NCI-H1694 treated with DMSO at 0.1 percent for 48 hours (cell line): Measurements from ENCODE around the gene SLC35E4.
"Not testable (repeated sequence)": the region's sequence is repeated elsewhere in the genome, so short reads cannot be mapped to it uniquely, and the experiment has no call there.

Source experiments
- DNase-seq: peaks from one replicate; lab custom pipeline; 2025; lab: John Stamatoyannopoulos, UW

The SLC35E4 gene, protein sequence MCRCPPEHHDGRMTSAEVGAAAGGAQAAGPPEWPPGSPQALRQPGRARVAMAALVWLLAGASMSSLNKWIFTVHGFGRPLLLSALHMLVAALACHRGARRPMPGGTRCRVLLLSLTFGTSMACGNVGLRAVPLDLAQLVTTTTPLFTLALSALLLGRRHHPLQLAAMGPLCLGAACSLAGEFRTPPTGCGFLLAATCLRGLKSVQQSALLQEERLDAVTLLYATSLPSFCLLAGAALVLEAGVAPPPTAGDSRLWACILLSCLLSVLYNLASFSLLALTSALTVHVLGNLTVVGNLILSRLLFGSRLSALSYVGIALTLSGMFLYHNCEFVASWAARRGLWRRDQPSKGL

DNA sequence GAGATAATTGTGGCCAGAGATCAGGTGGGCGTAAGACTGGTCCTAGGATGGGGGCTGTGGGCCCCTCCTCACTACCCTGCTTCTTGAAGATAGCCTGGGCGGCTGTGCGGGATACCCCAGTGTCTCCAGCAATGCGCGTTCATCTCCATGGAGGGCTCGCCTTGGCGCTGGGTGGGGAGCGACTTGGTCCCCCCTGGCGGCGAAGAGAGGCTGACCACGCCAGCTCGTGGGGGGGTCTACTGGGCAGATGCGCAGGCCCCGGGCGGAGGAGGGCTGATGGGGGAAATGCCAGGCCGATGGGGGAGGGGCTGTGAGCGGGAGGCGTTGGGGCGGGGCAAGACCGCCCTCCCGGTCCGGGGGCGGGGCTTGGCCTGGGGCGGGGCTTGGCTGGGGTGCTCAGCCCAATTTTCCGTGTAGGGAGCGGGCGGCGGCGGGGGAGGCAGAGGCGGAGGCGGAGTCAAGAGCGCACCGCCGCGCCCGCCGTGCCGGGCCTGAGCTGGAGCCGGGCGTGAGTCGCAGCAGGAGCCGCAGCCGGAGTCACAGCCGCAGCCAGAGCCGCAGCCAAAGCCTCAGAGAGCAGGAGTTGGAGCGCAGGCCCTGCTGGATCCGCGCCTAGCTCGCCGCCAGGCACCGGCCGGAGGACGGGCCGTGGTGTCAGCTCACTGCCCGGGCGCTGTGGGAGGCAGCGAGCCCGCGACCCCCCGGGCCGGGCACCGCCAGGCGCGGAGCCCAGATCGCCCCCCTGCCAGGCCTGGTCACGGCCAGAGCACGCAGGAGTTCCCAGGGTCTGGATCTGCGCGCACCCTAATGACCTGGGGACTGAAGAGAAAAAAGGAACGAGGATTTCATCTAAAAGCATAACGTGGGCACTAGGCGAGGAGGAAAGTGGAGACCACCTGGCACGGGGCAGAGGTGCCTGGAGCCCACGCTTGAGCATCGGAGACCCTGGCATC is at the start of gene SLC35E4:
SLC35E4 (plus strand) TSS at position 509 of the 953 bp plus-strand sequence. CDS start 670 bp downstream, outside the sequence.
- peak; percentile 52 for DNase-seq

DNA sequence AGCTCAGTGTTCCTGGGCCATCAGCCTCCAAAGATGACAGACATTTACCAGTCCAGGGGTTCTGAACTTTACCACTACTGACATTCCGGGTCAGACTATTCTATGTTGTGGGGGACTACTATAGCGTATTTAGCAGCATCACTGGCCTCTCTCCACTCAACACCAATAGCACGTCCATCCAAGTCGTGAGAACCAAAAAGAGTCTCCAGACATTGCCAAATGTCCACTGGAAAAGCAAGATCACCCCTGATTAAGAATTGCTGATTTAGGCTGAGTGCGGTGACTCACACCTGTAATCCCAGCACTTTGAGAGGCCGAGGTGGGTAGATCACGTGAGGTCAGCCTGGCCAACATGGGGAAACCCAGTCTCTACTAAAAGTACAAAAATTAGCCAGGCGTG is 49.2 kb upstream of the SLC35E4 start:
- no peak for DNase-seq

DNA sequence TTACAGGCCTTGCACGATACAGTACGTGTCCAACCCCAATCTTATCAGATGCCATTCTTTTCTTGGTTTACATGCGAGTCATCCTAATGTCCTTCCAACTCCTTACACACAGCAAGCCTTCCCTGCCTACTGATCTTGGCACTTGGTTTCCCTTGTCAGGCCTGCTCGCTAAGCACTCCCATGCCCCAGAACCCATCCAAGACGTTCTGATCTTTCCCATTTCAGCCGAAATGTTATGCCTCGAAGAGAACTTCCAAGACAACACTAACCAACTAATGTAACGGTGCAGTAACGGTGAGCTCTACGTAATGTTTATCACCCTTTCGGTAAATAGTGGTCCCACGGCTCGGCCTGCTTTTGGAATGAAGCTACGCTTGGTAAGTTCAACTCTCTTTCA is 44.4 kb upstream of the SLC35E4 start:
- DNase-seq = no peak

DNA sequence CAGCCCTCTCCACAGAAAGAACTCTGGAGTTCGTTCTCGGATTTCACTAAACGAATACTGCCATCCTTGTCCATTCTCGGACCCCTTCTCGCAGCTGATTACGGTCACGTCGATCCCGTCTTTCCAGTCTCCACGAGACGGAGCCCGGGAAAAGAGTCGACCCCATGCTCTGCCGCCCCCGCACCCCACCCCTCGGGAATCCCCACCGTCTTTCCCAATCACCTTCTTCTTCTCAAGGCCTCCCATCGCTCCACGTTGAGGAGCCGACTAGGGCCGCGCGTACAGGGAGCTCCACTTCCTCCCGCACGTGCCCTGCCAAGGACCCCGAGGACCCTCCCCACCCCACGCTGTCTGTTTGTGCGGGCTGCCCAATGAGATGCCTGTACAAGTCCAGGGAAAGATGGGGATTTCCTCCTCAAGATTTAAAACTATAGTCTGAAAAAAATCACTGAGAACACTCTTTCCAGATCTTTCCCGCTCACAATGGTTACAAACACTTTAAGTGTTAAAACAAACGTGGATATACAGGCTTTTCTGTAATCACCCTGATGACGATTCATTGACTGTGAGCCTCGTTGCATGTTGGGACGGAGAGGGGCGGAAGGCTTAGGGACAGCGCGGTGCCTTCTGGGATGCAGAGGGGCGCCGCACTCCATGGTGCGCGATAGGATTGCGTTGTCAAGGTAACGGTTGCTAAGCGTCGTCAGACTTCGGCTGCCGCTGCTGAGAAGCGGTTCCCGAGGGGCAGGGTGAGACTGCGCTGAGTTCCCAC is 43.8 kb upstream of the SLC35E4 start, which contains the start of gene PES1:
PES1 (minus strand) TSS at position 323 of the 772 bp plus-strand sequence; CDS start at position 246, 77 bp downstream.
- DNase-seq = peak; percentile 96

DNA sequence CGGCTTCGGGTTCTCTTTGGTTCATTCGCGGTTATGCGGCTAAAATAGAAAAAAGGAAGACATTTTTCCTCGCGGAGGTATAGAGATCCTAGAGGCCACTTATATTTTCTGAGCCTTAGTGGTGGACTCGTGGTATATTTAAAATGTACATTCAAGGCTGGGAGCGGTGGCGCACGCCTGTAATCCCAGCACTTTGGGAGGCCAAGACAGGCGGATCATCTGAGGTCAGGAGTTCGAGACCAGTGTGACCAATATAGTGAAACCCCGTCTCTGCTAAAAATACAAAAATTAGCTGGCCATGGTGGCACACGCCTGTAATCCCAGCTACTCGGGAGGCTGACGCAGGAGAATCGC is 43.2 kb upstream of the SLC35E4 start:
- not testable (repeated sequence) for DNase-seq

DNA sequence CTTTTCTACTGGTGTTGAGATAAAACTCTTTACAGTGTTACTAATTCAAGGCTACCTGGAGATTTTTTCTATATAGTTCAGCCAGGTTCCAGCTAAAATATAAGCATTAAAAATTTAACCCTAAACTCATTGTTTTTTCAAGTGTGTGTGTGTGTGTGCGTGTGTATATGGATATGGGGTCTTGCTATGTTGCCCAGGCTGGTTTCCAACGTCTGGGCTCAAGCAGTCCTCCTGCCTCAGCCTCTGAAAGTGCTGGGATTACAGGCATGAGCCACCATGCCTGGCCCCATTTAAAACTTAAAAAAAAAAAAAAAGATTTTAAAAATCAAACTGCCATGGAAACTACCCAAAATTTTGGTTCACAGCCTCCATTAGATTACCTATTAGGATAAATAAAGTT is 39.4 kb upstream of the SLC35E4 start:
- no peak for DNase-seq

DNA sequence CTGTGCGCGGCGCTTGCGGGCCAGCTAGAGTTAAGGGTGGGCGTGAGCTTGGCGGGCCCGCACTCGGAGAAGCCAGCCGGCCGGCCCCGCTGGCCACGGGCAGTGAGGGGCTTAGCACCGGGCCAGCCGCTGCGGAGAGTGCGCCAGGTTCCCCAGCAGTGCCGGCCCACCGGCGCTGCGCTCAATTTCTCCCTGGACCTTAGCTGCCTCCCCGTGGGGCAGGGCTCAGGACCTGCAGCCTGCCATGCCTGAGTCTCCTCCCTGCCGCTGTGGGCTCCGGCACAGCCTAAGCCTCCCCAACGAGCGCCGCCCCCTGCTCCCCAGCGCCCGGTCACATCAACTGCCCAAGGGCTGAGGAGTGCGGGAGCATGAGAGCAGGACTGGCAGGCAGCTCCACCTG is 38.7 kb upstream of the SLC35E4 start:
- DNase-seq = no peak

DNA sequence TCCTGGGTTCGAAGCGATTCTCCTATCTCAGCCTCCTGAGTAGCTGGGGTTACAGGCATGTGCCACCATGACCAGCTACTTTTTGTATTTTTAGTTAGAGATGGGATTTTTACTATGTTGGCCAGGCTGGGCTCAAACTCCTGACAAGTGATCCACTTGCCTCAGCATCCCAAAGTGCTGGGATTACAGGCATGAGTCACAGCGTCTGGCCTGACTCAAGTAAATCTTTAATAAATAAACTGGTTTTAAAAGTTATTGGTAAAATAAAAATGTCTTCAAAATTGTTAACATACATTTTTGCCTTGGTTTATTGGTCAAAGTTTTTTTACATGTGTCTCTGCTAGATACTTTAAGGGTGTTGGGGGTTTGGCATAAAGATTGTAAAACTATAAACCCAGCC is 36.6 kb upstream of the SLC35E4 start:
- no peak for DNase-seq

DNA sequence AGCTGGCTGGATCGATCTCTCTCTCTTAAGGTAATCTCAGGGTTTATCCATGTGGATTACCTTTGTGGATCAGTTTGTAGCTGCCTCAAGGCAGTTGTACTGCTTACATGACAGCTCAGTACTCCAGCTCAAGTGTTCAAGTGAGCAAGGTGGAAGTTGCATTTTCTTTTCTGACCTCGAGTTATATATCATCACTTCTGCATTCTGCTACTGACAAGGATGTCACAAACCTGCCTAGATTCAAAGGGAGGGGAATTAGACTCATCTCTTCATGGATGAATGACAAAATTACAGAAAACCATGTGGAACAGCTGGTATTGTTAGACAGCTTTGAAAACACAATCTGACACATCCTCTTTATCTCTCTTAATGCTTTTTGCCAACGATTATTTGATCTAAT is 34.7 kb upstream of the SLC35E4 start:
- peak; percentile 70 for DNase-seq

DNA sequence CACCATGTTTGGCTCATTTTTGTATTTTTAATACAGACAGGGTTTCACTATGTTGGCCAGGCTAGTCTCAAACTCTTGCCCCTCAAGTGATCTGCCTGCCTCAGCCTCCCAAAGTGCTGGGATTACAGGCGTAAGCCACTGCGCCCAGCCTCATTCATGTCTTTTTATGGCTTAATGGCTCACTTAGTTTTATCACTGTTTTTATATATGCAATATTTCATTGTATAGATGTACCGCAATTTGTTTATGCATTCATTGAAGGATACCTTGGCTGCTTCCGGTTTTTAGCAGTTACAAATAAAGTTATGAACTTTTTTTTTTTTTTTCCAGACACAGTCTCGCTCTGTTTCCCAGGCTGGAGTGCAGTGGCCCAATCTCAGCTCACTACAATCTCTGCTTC is 34.1 kb upstream of the SLC35E4 start:
- DNase-seq = no peak

DNA sequence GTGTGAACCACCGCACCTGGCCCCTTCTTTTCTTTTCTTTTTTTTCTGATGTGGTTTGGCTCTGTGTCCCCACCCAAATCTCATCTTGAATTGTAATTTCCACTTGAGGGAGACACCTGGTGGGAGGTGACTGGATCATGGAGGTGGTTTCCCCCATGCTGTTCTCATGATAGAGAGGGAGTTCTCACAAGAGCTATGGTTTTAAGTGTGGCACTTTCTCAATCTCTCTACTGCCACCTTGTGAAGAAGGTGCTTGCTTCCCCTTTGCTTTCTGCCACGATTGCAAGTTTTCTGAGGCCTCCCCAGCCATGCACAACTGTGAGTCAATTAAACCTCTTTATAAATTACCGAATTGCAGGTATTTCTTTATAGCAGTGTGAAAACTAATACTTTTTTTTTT is 33.5 kb upstream of the SLC35E4 start:
- no peak for DNase-seq

DNA sequence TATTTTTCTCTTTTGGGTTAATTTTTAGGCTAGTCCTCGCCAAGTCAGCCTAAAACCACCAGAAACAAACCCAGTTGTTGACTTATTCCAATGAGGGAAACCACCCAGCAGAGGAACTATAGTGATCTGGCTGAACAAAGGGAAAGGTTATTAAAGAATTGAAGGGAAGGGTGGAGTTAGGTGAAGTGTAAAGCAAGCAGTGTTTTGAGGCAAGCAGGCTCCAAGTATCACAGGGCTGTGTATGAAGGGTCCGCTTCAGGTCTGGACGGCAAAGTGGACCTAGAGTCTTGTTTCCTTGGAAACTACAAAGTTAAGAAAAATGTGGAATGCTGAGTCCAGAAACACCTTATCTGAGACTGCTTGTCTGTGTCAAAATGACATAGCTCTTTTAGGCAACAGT is 31.8 kb upstream of the SLC35E4 start:
- no peak for DNase-seq

DNA sequence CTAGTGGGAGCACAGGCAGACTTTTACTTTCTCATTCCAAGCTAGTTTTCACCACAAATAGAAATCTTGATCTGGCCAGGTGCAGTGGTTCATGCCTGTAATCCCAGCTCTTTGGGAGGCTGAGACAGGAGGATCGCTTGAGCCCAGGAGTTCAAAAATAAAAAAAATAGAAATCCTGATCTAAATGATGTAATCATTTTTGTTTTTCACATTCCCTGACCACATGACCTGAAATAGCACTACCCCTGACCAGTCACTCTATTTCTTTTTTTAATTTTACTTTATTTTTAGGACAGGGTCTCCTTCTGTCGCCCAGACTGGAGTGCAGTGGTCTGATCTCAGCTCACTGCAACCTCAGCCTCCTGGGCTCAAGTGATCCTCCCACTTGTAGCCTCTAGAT is 30.9 kb upstream of the SLC35E4 start:
- no peak for DNase-seq

DNA sequence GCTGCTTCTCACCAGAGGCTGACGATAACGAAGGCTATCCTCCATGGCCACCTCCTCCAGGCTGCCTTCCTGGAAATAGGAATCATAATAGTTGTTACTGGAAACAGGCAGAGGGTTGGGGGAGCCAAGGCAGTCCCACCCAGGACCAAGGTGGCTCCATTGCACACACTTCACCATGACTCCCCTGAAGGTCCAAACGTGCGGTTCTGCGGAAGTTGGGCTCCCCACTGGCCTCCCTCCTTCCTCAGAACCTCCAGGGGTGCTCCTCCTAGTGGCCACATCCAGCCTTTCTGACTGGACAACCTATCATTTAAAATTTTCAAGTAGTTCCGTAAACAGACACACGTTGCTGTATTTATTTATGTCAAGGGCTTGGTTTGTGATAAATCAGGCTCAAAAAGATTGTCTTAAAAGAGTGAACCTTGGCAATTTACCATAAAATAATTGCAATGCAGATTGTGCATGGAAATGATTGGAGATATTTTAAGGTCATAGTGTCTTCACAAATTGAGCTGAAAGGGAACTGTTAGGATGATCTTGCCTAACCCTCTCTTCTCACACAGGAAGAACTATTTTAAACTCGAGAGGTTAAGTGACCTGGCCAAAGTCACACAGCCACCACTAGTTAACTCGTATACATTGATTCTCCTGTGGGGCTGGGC is 30.0 kb upstream of the SLC35E4 start:
- DNase-seq = no peak

DNA sequence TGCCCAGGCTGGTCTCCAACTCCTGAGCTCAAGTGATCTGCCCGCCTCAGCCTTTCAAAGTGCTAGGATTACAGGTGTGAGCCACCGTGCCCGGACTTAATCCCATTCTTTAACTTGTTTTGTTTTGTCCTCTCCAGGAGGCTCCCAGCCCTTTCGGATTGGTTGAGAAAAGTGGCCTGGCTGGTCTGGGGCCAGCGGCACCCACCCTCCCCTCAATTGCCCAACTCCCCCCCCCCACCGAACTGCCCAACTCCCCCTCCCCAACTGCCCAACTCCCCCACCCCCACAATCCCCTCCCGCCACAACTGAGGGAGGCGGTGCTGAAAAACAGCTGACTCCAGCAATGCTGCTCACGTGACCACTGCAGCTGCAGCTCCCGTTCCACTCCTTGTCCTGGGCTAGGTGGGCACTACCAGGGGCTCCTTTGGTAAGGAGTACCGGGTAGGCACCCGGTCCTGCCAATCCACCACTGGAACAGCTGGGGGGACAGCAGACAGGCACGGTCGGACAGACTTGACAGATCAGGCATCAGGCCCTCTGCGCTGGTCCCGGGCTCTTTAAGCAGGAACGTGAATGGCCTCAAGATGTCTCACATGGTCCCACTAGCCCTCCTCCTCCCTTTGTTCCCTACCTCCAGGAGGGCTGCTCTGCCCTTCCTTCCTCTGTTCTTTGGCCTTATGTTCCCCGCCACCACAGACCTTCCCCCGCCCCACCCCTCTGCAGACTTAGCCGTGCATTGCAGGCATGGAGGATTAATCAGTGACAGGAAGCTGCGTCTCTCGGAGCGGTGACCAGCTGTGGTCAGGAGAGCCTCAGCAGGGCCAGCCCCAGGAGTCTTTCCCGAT is 28.9 kb upstream of the SLC35E4 start, which contains the start of gene TCN2:
TCN2 (plus strand) TSS at position 720 of the 845 bp plus-strand sequence. CDS start 158 bp downstream, outside the sequence.
- DNase-seq = no peak

DNA sequence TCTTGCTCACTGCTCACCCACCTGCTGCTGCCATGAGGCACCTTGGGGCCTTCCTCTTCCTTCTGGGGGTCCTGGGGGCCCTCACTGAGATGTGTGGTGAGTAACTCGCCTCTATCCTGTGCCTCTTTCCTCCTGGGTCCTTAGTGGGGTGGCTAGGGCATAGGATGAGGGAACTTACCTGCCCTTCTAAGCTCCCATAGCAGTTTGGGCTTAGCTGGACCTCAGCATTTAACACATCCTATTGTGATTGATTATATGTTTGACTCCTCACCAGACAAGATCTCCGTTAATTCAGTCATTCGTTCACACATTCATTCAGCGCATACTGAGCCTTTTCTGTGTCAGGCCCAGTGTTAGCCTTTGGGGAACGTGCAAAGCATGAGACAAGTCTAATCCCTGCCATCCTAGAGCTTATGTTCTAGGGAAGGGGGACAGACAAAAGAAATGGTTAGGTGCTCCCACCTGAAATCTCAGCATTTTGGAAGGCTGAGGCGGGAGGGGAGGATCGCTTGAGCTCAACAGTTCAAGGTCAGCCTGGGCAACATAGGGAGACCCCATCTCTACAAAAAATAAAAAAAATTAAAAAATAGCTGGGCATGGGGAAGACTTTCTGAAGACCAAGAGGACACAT is 28.2 kb upstream of the SLC35E4 start:
- DNase-seq = no peak

DNA sequence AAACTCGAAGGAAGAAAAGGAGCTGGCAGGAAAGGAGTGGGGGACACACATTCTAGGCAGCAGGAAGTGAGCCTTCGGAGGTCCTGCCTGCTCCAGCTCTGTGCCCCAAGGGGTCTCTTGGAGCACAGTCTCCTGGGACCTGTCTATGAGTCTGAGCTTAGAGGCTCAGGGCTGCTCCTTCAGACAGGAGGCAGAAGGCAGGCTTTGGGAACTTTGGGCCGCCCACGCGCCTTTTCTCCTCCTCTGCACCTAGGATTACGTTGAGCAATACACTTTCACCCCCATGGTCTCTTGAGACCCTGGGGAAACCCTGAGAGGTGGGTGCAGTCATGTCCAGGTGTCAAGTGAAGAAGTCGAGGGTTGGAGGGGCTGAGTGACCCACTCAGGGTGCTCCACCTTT is 27.6 kb upstream of the SLC35E4 start:
- no peak for DNase-seq

DNA sequence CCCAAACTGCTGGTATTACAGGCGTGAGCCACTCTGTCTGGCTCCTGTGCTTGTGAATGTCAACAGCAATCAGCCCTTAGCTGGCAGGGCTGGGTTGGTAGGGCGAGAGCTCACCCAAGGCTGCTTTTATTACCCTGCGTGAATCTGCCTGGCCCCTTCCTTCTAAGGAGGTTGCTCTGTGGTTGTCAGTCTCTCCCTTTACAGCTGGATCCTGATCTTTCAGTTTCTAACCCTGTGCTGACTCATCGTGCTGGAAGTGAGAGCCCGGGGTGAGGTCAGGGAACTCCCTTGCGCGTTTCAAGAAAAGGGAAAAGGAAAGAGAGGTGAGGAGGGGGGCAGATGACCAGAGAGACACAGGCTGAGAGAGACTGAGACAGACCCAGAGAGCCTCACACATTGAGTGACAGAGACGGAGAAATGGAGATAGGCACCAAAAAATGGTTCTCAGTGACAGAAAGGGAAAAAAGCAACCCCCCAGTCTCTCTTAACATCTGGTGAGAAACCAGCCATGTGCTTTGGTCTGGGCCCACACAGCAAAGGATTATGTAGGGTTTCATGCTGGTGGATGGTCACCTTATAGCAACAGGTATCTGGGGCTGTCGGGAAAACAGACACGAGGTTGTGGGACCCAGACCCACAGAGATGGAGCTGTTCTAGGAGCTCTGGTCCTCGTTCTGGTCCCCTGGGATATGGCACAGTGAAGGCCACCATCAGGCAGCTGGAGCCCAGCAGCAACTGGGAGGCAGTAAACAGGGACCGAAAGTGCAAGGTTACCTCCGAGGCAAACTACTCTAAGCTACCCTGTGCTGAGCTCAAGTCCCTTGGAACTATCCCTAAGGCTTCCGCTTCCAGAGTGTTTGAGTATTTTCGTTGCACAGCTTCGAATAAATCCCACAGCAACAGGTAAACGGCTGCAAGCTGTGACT is 26.1 kb upstream of the SLC35E4 start:
- DNase-seq = no peak

DNA sequence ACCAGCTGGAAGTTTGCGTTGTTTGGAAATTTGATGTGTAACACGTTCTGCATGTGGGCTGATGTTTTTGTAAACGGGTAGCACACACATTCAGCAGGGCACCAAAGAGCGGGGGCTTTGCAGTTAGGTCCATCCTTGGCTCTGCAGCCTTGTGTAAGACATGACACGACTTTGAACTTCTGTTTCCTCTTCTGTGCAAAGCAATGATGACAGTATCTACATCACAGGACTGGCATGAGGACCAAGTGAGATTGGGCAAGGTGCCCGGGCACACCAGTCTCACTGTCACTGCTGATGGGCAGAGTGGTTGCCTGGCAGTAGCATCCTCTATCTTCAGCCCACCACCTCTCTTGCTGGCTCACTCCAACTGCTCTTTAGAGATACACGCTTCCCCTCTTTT is 25.3 kb upstream of the SLC35E4 start:
- DNase-seq = no peak
